ENCODE data around the gene FIGNL1.

FIGNL1 gene

GRCh38 chr7:50399635-50400034 is 50.5 kb downstream of the FIGNL1 start:
- ATAC-seq: no peak
- Mint-ChIP-seq H3K4me1 (peaks cover 71% of the 10 kb centered on the region), H3K9me3 (no peaks in the 10 kb centered on the region), H3K27me3 (no peaks in the 10 kb centered on the region), H3K4me3 (no peak overlapping the region), H3K36me3 (peaks cover 78% of the 10 kb centered on the region), H3K27ac (peak overlapping the region; percentile 85)

- Mint-ChIP-seq H3K27me3 (no peaks in the 10 kb centered on the region), H3K9me3 (no peaks in the 10 kb centered on the region), H3K4me1 (peaks cover 71% of the 10 kb centered on the region), H3K27ac (peak overlapping the region; percentile 85), H3K4me3 (no peak overlapping the region), H3K36me3 (peaks cover 80% of the 10 kb centered on the region)
- no peak for ATAC-seq
These were observed 50.9 kb downstream of the FIGNL1 start for GRCh38 chr7:50399206-50399605.

GRCh38 chr7:50397971-50398324 is 52.2 kb downstream of the FIGNL1 start:
- H3K36me3 Mint-ChIP-seq: peaks cover 80% of the 10 kb centered on the region
- peaks cover 71% of the 10 kb centered on the region for H3K4me1 Mint-ChIP-seq
- ATAC-seq: no peak

GRCh38 chr7:50397320-50397970 is 52.7 kb downstream of the FIGNL1 start:
- peaks cover 80% of the 10 kb centered on the region for H3K36me3 Mint-ChIP-seq
- peak; percentile 58 for ATAC-seq
- peak overlapping the region; percentile 85 for H3K27ac Mint-ChIP-seq
- peak overlapping the region; percentile 31 for H3K4me3 Mint-ChIP-seq
- peaks cover 73% of the 10 kb centered on the region for H3K4me1 Mint-ChIP-seq
- H3K9me3 Mint-ChIP-seq: no peaks in the 10 kb centered on the region
- no peaks in the 10 kb centered on the region for H3K27me3 Mint-ChIP-seq

More at GRCh38 chr7:50397971-50398324, 52.2 kb downstream of the FIGNL1 start:
- Mint-ChIP-seq H3K4me3 (peak overlapping the region; percentile 27), H3K9me3 (no peaks in the 10 kb centered on the region), H3K27me3 (no peaks in the 10 kb centered on the region), H3K27ac (peak overlapping the region; percentile 85)

- no peaks in the 10 kb centered on the region for H3K9me3 Mint-ChIP-seq
- H3K27ac Mint-ChIP-seq: peak overlapping the region; percentile 85
- no peaks in the 10 kb centered on the region for H3K27me3 Mint-ChIP-seq
- peak overlapping the region; percentile 47 for H3K4me3 Mint-ChIP-seq
- peaks cover 74% of the 10 kb centered on the region for H3K4me1 Mint-ChIP-seq
- no peak for ATAC-seq
- H3K36me3 Mint-ChIP-seq: peaks cover 80% of the 10 kb centered on the region
These were observed 53.3 kb downstream of the FIGNL1 start for GRCh38 chr7:50396856-50397255.

- H3K27ac Mint-ChIP-seq: peak overlapping the region; percentile 96
- no peak for ATAC-seq
- no peaks in the 10 kb centered on the region for H3K27me3 Mint-ChIP-seq
- peaks cover 80% of the 10 kb centered on the region for H3K36me3 Mint-ChIP-seq
- peaks cover 87% of the 10 kb centered on the region for H3K4me1 Mint-ChIP-seq
- no peaks in the 10 kb centered on the region for H3K9me3 Mint-ChIP-seq
- H3K4me3 Mint-ChIP-seq: peak overlapping the region; percentile 67
These were observed 55.8 kb downstream of the FIGNL1 start for GRCh38 chr7:50394315-50394714.

All from stimulated activated memory B cell treated with anti-CD40 and anti-IgM and Interleukin-4, amounts not matched to agents 10 μg/mL and 1 μg/mL and 100 μg/mL, for 72 hours (primary cell).